Measurements from ENCODE around the gene PKD1L1. TPM values are rescaled to one million over a fixed set of nuclear protein-coding genes. Genes with fewer than 3 reads are reported as not detected.
"Not testable (repeated sequence)": the region's sequence is repeated elsewhere in the genome, so short reads cannot be mapped to it uniquely, and the experiment has no call there.

PKD1L1 gene
- total RNA-seq, 1 donor from 2014 or later: 0.89 TPM

- Mint-ChIP-seq H3K4me1 (ENCODE audit: low read depth) (peaks cover 10% of the 10 kb centered on the region), H3K36me3 (ENCODE audit: insufficient read depth) (no peaks in the 10 kb centered on the region), H3K4me3 (ENCODE audit: low read depth) (no peak overlapping the region), H3K27ac (no peak overlapping the region), H3K27me3 (no peaks in the 10 kb centered on the region), H3K9me3 (ENCODE audit: low read depth) (peaks cover 10% of the 10 kb centered on the region)
- no peak for DNase-seq (ENCODE audit: low spot score, unreplicated experiment)
- no peak for TF ChIP-seq CTCF (IDR thresholded peaks at IDR 0.05; ENCODE audit: unreplicated experiment)
These were observed 151.9 kb downstream of the PKD1L1 start for GRCh38 chr7:47796347-47796746.

GRCh38 chr7:47795631-47796030, 152.6 kb downstream of the PKD1L1 start:
- Mint-ChIP-seq H3K9me3 (ENCODE audit: low read depth) (peaks cover 10% of the 10 kb centered on the region), H3K27me3 (no peaks in the 10 kb centered on the region), H3K27ac (no peak overlapping the region), H3K4me3 (ENCODE audit: low read depth) (no peak overlapping the region), H3K4me1 (ENCODE audit: low read depth) (peaks cover 7% of the 10 kb centered on the region), H3K36me3 (ENCODE audit: insufficient read depth) (no peaks in the 10 kb centered on the region)
- DNase-seq (ENCODE audit: low spot score, unreplicated experiment): no peak
- TF ChIP-seq CTCF (IDR thresholded peaks at IDR 0.05; ENCODE audit: unreplicated experiment): no peak

GRCh38 chr7:47795126-47795525, 153.1 kb downstream of the PKD1L1 start:
- not testable (repeated sequence) for DNase-seq (ENCODE audit: low spot score, unreplicated experiment); H3K27ac Mint-ChIP-seq; H3K4me1 Mint-ChIP-seq (ENCODE audit: low read depth); H3K36me3 Mint-ChIP-seq (ENCODE audit: insufficient read depth); H3K4me3 Mint-ChIP-seq (ENCODE audit: low read depth); H3K27me3 Mint-ChIP-seq
- H3K9me3 Mint-ChIP-seq (ENCODE audit: low read depth): peaks cover 10% of the 10 kb centered on the region

GRCh38 chr7:47794016-47794415, 154.2 kb downstream of the PKD1L1 start:
- Mint-ChIP-seq H3K36me3 (ENCODE audit: insufficient read depth) (no peaks in the 10 kb centered on the region), H3K9me3 (ENCODE audit: low read depth) (peaks cover 10% of the 10 kb centered on the region), H3K27ac (no peak overlapping the region), H3K4me1 (ENCODE audit: low read depth) (peaks cover 7% of the 10 kb centered on the region), H3K27me3 (no peaks in the 10 kb centered on the region), H3K4me3 (ENCODE audit: low read depth) (no peak overlapping the region)
- no peak for TF ChIP-seq CTCF (IDR thresholded peaks at IDR 0.05; ENCODE audit: unreplicated experiment)
- no peak for DNase-seq (ENCODE audit: low spot score, unreplicated experiment)

- H3K9me3 Mint-ChIP-seq (ENCODE audit: low read depth): peaks cover 10% of the 10 kb centered on the region
- H3K27ac Mint-ChIP-seq; H3K4me3 Mint-ChIP-seq (ENCODE audit: low read depth); H3K27me3 Mint-ChIP-seq; H3K36me3 Mint-ChIP-seq (ENCODE audit: insufficient read depth); DNase-seq (ENCODE audit: low spot score, unreplicated experiment); H3K4me1 Mint-ChIP-seq (ENCODE audit: low read depth): not testable (repeated sequence)
These were observed 155.1 kb downstream of the PKD1L1 start for GRCh38 chr7:47793186-47793585.

- Mint-ChIP-seq H3K36me3 (ENCODE audit: insufficient read depth) (no peaks in the 10 kb centered on the region), H3K27ac (no peak overlapping the region), H3K9me3 (ENCODE audit: low read depth) (peaks cover 10% of the 10 kb centered on the region), H3K4me1 (ENCODE audit: low read depth) (peaks cover 7% of the 10 kb centered on the region), H3K4me3 (ENCODE audit: low read depth) (no peak overlapping the region), H3K27me3 (no peaks in the 10 kb centered on the region)
- TF ChIP-seq CTCF (IDR thresholded peaks at IDR 0.05; ENCODE audit: unreplicated experiment): peak; percentile 30
- DNase-seq (ENCODE audit: low spot score, unreplicated experiment): no peak
These were observed 155.6 kb downstream of the PKD1L1 start for GRCh38 chr7:47792521-47793121.

All from progenitor cell of endocrine pancreas (in vitro differentiated cells).